Muscle of arm (tissue), 12 donors: ENCODE results near the gene OR6A2. TPM values are rescaled to one million over a fixed set of nuclear protein-coding genes. Genes with fewer than 3 reads are reported as not detected.

Source experiments
- DNase-seq: peaks from one replicate; pipeline ENCODE4 v3.0.0-alpha.2; 2013
- polyA plus RNA-seq, 12 donors: library from polyadenylated mRNA; unstranded; fragments of 120-200 nt; gene quantifications; one replicate each; pipeline ENCODE4 v1.2.1, GENCODE V29; 2013; ENCODE audit not compliant: insufficient read length in 12 of 12

Gene OR6A2
- polyA plus RNA-seq, 12 donors, result not detected

DNA sequence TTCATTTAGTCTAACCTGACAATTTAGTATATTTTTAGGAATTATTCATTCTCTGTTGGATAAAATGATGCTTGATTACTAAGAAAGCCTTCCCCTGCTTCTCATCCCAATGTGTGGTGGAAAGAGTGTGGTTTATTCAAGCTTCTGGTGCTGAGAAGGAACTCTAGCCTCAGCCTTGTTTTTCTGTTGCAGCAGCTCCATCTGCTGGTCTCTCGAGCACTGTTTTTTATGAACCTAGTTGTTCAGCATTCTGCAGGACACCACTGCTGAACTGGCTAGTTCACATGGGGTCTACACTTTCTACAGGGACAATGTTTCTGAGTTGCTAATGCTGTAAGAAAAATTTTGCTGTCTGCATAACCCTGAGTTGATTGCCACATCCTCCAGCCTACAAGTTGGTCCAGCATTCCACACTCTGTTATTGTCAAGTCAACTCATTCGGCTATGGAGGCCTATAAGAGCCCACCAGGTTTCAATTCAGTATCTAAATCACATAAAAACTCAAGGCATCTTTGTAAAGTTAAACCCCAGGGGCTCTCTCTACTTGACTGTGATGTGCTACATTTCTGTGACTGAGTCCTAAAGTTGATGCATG, 42.0 kb downstream of the OR6A2 start:
- DNase-seq, result peak; percentile 57

- DNase-seq, result no peak
These were observed 43.5 kb downstream of the OR6A2 start for GRCh38 chr11:6755953-6756347.

DNA sequence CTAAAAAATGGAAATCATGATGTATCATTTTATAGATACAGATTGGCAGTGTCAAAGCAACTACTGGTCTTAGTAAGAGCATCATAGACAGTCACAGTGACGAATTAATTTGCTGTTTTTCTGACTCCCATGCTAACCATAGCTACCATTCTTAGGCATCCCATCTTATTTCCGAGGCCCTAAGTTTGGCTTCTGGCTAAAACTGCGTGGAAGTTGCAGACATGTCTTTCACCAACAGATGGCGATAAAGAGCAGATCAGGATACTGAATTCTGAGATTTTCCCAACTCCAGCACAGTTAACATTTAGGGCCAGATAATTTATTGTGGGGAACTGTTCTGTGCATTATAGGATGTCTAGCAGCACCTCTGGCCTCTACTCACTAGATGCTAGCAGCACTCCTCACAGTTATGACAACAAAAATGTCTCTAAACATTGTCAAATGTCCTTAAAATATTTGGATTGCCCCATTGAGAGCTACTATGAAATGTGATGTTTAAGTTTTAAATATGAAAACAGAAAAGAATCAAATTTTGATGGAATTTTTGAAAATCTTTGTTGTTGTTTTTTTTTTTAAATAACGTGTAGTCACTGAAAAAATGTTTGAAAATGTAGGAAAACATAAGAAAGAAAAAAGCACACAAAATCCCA, 44.1 kb downstream of the OR6A2 start:
- DNase-seq, result peak; percentile 52

GRCh38 chr11:6747097-6747668, 52.3 kb downstream of the OR6A2 start:
- DNase-seq, result no peak

DNA sequence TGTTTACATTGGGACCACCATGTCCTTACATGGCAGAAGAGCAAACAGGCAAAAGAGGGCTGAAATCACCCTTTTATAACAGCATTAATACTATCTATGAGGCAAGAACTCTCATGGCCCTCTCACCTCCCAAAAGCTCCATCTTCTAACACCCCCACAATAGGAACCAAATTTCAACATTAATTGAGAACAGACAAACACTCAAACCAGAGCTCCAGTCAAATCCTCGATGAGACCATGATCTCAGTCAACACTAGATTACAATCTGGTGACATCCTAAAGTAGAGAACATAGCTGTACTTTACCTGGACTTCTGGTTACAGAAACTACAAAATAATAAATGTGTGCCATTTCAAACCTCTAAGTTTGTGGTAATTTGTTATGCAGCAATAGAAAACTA, 52.9 kb downstream of the OR6A2 start:
- DNase-seq, result peak; percentile 2

GRCh38 chr11:6746086-6746618, 53.3 kb downstream of the OR6A2 start:
- peak; percentile 15 for DNase-seq

- no peak for DNase-seq
These were observed 53.9 kb downstream of the OR6A2 start for GRCh38 chr11:6745465-6746015.

GRCh38 chr11:6745018-6745417, 54.5 kb downstream of the OR6A2 start:
- DNase-seq, result no peak

- no peak for DNase-seq
These were observed 57.2 kb downstream of the OR6A2 start for GRCh38 chr11:6742260-6742659.

Other genes starting within 250 kb of the OR6A2 start
- 10 to 100 TPM in 11 of 12 donors, not detected in 1; 18.6 to 23.3 (median 19.2) TPM for gene RRP8, start 196.1 kb downstream of the OR6A2 start, polyA plus RNA-seq
- 100 to 1,000 TPM in 11 of 12 donors, not detected in 1; 120 to 152 (median 136) TPM for gene ILK, start 195.9 kb downstream of the OR6A2 start, polyA plus RNA-seq
- 100 to 1,000 TPM in 8 of 12 donors, 10 to 100 TPM in 3, not detected in 1; 54.3 to 126 (median 109) TPM for gene TAF10, start 187.5 kb downstream of the OR6A2 start, polyA plus RNA-seq
- 10 to 100 TPM in 11 of 12 donors, not detected in 1; 37.1 to 78.2 (median 41.9) TPM for gene TPP1, start 180.3 kb downstream of the OR6A2 start, polyA plus RNA-seq
- 10 to 100 TPM in 11 of 12 donors, not detected in 1; 32.3 to 51.2 (median 39.6) TPM for gene DCHS1, start 143.9 kb downstream of the OR6A2 start, polyA plus RNA-seq
- 10 to 100 TPM in 11 of 12 donors, not detected in 1; 53.7 to 70.9 (median 61.2) TPM for gene MRPL17, start 116.3 kb downstream of the OR6A2 start, polyA plus RNA-seq
- gene OR2AG2, start 27.7 kb downstream of the OR6A2 start, polyA plus RNA-seq, result under 1 TPM in 2 of 12 donors, not detected in 10; 0.04 to 0.21 TPM
- under 1 TPM in 1 of 12 donors, not detected in 11; 0.03 TPM for gene OR2AG1, start 16.7 kb downstream of the OR6A2 start, polyA plus RNA-seq
- gene OR10A5, start 46.0 kb upstream of the OR6A2 start, polyA plus RNA-seq, result not detected
- gene OR10A2, start 63.4 kb upstream of the OR6A2 start, polyA plus RNA-seq, result under 1 TPM in 1 of 12 donors, not detected in 11; 0.06 TPM
- gene OR10A4, start 76.9 kb upstream of the OR6A2 start, polyA plus RNA-seq, result not detected
- gene OR2D2, start 92.8 kb upstream of the OR6A2 start, polyA plus RNA-seq, result not detected
- not detected for gene OR2D3, start 121.3 kb upstream of the OR6A2 start, polyA plus RNA-seq
- 1 to 10 TPM in 7 of 12 donors, under 1 TPM in 3, not detected in 2; 0.48 to 2.9 (median 1.2) TPM for gene ZNF215, start 126.7 kb upstream of the OR6A2 start, polyA plus RNA-seq
- 1 to 10 TPM in 10 of 12 donors, not detected in 2; 1.7 to 4.0 (median 2.5) TPM for gene ZNF214, start 220.7 kb upstream of the OR6A2 start, polyA plus RNA-seq
- gene NLRP14, start 220.8 kb upstream of the OR6A2 start, polyA plus RNA-seq, result under 1 TPM in 7 of 12 donors, not detected in 5; 0.05 to 0.15 (median 0.08) TPM